Endothelial cell of umbilical vein (primary cell): ENCODE data around the gene TRERF1.

Experiments used
- EZH2 ChIP-seq: IDR thresholded peaks from 2 replicates; pipeline ENCODE4 v1.6.1; 2012; ENCODE audit warnings: borderline replicate concordance, low read depth, mild to moderate bottlenecking, moderate library complexity, low read length, inconsistent platforms; ENCODE audit not compliant: severe bottlenecking
- JUN ChIP-seq: IDR thresholded peaks from 2 replicates; pipeline ENCODE4 v1.6.1; 2011; ENCODE audit warnings: borderline replicate concordance, low read depth; ENCODE audit not compliant: insufficient read length, insufficient read depth
- POLR2A ChIP-seq: IDR thresholded peaks from 2 replicates; pipeline ENCODE4 v1.6.1; 2012; ENCODE audit warnings: low read depth, mild to moderate bottlenecking, control low read depth, low read length
- POLR2AphosphoS5 ChIP-seq: IDR thresholded peaks from 2 replicates; pipeline ENCODE4 v1.6.1; 2012; ENCODE audit warnings: low read depth, mild to moderate bottlenecking, control low read depth, low read length, moderate library complexity; ENCODE audit not compliant: insufficient read depth
- TF ChIP-seq, protein P1 (sequence below), 2 donors: IDR thresholded peaks; 1 replicate in 1 of 2; 2 replicates in 1 of 2; pipeline ENCODE4 v1.5.1; 2011; ENCODE audit warnings: low read length in 2 of 2, mild to moderate bottlenecking in 2 of 2, moderate library complexity in 2 of 2, control low read depth in 1 of 2, inconsistent platforms in 1 of 2, low read depth in 1 of 2; ENCODE audit not compliant: insufficient read depth in 1 of 2; ENCODE audit errors: extremely low read depth in 1 of 2

DNA sequence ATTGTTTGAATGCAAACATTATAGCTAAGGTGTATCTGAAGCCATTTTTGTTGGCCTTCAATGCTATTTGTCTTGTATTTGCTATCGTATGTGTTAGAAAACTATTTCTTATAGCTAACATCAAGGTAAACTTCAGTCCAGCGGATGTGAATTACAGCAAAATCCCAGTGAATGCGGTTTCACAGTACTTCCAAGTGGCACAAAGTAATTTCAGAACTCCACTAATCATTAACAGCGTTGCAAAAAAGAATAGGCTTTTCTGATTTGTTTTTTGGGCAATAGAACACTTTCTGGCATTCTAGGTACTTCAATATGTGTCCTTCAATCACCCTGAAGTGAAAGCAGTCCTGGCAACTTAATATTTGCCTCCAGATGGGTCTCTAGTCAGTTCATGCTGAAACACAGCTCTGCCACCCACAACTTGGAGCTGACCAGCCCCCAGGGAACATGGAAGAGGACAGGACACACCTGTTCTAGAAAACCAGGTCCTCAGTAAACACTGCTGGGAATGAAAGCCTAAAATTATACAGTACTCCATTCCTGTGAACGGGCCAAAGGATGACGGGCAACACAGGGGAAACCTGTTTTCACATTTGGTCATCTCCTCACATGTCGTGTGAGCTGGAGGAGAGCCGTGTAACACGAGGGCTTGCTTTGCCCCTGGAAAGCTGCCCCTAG, 224.4 kb downstream of the TRERF1 start:
- TF ChIP-seq EZH2 (no peak), POLR2A (no peak), POLR2AphosphoS5 (no peak), JUN (no peak)
- TF ChIP-seq, protein P1, sequence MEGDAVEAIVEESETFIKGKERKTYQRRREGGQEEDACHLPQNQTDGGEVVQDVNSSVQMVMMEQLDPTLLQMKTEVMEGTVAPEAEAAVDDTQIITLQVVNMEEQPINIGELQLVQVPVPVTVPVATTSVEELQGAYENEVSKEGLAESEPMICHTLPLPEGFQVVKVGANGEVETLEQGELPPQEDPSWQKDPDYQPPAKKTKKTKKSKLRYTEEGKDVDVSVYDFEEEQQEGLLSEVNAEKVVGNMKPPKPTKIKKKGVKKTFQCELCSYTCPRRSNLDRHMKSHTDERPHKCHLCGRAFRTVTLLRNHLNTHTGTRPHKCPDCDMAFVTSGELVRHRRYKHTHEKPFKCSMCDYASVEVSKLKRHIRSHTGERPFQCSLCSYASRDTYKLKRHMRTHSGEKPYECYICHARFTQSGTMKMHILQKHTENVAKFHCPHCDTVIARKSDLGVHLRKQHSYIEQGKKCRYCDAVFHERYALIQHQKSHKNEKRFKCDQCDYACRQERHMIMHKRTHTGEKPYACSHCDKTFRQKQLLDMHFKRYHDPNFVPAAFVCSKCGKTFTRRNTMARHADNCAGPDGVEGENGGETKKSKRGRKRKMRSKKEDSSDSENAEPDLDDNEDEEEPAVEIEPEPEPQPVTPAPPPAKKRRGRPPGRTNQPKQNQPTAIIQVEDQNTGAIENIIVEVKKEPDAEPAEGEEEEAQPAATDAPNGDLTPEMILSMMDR (IDR thresholded peaks at IDR 0.05; ENCODE audit: extremely low read depth in 1 of 2, insufficient read depth in 1 of 2, low read depth in 1 of 2, low read length in 2 of 2), result no peak
